Neural crest cell (in vitro differentiated cells): ENCODE measurements around the gene NEK6. TPM values are rescaled to one million over a fixed set of nuclear protein-coding genes. Genes with fewer than 3 reads are reported as not detected.

Source experiments
- DNase-seq: peaks from one replicate; pipeline ENCODE4 v3.0.0; 2021; ENCODE audit warnings: low read depth, mixed read lengths, low spot score
- H3K27ac Mint-ChIP-seq: one replicate; pipeline ENCODE4 v1.8.0; 2021; ENCODE audit warnings: mild to moderate bottlenecking, mixed read lengths; ENCODE audit not compliant: unreplicated experiment
- H3K27me3 Mint-ChIP-seq: 2 replicates; pipeline ENCODE4 v1.8.0; 2021; ENCODE audit warnings: low read depth, mild to moderate bottlenecking, mixed read lengths
- H3K36me3 Mint-ChIP-seq: 2 replicates; pipeline ENCODE4 v1.8.0; 2021; ENCODE audit warnings: low read depth, mild to moderate bottlenecking, mixed read lengths
- H3K4me1 Mint-ChIP-seq: 2 replicates; pipeline ENCODE4 v1.8.0; 2021; ENCODE audit warnings: mixed read lengths
- H3K4me3 Mint-ChIP-seq: one replicate; pipeline ENCODE4 v1.8.0; 2021; ENCODE audit warnings: mild to moderate bottlenecking, mixed read lengths
- H3K9me3 Mint-ChIP-seq: 2 replicates; pipeline ENCODE4 v1.8.0; 2021; ENCODE audit warnings: mixed read lengths
- total RNA-seq: library from RNA; stranded (reverse); gene quantifications from 2 replicates; pipeline ENCODE4 v1.2.1, GENCODE V29; 2021
- TF ChIP-seq, protein P1 (sequence below): fragments of 200-600 bp; sonication (generic); conservative IDR thresholded peaks from 2 replicates; pipeline ENCODE4 v1.5.0; 2021; ENCODE audit warnings: antibody characterized with exemption, mild to moderate bottlenecking

NEK6 gene
- total RNA-seq, 1 donor from 2014 or later, result 31.9 TPM

DNA sequence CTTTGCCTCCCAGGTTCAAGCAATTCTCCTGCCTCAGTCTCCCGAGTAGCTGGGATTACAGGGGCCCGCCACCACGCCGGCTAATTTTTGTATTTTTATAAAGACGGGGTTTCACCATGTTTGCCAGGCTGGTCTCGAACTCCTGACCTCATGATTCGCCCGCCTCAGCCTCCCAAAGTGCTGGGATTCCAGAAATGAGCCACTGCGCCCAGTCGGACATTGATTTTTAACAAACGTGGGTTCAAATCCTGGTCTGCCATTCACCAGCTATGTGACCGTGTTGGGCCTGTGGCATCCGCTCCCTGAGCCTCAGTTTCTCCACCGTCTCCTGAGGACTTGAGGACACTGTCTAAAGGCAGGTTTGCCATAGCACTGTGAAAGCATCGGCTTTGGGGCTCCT lies 41.8 kb upstream of the NEK6 start:
- TF ChIP-seq, protein P1, sequence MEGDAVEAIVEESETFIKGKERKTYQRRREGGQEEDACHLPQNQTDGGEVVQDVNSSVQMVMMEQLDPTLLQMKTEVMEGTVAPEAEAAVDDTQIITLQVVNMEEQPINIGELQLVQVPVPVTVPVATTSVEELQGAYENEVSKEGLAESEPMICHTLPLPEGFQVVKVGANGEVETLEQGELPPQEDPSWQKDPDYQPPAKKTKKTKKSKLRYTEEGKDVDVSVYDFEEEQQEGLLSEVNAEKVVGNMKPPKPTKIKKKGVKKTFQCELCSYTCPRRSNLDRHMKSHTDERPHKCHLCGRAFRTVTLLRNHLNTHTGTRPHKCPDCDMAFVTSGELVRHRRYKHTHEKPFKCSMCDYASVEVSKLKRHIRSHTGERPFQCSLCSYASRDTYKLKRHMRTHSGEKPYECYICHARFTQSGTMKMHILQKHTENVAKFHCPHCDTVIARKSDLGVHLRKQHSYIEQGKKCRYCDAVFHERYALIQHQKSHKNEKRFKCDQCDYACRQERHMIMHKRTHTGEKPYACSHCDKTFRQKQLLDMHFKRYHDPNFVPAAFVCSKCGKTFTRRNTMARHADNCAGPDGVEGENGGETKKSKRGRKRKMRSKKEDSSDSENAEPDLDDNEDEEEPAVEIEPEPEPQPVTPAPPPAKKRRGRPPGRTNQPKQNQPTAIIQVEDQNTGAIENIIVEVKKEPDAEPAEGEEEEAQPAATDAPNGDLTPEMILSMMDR, result no peak
- Mint-ChIP-seq H3K27ac (no peak overlapping the region), H3K4me3 (no peak overlapping the region), H3K27me3 (no peaks in the 10 kb centered on the region), H3K4me1 (peaks cover 13% of the 10 kb centered on the region), H3K36me3 (no peaks in the 10 kb centered on the region), H3K9me3 (no peaks in the 10 kb centered on the region)
- no peak for DNase-seq

DNA sequence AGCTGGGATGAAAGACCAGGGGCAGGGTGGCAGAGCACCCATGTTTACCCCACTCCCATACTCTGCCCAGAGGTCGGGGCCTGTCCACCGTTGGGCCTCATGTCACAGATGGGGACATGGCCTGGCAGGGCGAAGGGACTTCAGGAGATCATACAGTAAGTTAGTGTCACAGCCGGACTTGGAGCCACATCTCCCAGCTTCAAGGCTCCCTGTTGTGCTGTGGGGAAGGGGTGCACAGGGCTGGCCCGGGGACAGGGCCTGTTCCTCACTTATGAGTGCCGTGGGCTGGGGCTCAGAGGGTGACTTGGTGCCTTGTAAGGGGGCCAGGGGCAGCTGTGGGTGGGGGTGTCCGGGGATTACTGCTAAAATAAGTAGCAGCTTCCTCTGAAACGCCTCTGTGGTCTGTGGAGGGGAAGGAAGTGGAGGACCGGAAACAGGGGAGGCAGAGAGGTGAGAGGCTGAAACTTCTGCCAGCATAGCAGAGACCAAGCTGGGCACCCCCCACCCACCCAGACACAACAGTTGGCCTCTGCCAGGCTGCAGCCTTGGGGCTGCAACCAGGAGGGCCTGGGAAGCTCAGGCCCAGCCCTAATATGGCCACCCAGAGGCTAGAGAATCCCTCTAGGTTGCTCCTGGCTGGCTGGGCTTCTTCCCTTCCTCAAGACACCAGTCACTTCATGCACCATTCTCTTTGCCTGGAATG lies 41.1 kb upstream of the NEK6 start:
- TF ChIP-seq, protein P1, result no peak
- Mint-ChIP-seq H3K9me3 (no peaks in the 10 kb centered on the region), H3K36me3 (no peaks in the 10 kb centered on the region), H3K4me1 (peaks cover 13% of the 10 kb centered on the region), H3K27ac (peak overlapping the region; percentile 57), H3K4me3 (no peak overlapping the region), H3K27me3 (no peaks in the 10 kb centered on the region)
- DNase-seq, result no peak

DNA sequence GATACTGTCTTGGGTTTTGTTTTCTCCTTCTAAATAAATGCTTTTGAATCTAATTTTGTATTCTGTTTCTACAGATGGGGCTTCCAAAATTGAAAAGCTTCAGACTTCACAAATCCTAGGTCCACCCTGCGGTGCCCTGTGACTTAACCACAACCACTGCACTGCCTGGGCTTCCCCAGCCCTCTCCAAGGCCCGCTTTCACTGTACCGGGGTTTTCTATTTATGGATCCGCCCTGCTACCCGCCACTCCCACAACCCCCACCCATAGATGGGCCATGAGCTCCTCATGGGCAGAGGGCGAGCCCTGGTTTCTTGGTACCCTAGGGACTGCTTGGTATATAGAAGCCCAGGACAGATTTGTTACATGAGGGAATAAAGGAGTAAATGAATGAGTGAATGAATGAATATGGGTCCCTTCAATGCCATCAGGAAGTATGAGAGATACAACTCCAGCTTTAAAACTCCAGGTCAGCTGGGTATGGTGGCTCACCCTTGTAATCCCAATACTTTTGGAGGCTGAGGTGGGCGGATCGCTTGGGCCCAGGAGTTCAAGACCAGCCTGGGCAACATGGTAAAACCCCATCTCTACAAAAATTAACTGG lies 39.8 kb upstream of the NEK6 start:
- no peak overlapping the region for H3K27ac Mint-ChIP-seq

DNA sequence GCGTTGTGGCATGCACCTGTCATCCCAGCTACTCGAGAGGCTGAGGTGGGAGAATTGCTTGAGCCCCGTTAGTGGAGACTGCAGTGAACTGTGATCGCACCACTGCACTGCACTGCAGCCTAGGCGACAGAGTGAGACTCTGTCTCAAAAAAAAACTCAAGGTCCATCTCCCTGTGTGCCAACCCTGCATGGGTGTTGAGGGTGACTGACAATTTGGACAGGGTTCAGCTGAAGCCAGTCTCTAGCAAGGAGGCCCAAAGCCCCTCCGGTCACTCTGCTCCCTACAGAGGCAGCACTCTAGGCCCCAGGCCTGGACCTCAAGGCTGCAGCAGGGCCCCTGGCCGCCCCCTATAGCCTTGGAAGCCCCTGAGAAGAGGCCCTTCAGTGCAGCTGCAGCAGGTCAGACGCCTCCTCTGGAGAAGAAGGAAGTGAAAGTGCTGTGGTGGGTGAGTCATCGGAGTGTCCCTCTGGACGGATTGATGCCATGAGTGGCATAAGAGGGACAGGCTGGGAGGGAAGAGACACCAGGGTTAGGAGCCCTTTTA lies 39.2 kb upstream of the NEK6 start:
- Mint-ChIP-seq H3K9me3 (no peaks in the 10 kb centered on the region), H3K4me1 (peaks cover 7% of the 10 kb centered on the region), H3K4me3 (no peak overlapping the region), H3K27me3 (no peaks in the 10 kb centered on the region), H3K36me3 (no peaks in the 10 kb centered on the region), H3K27ac (no peak overlapping the region)
- TF ChIP-seq, protein P1, result no peak
- no peak for DNase-seq

More for the DNA sequence above, 39.8 kb upstream of the NEK6 start:
- H3K27me3 Mint-ChIP-seq, result no peaks in the 10 kb centered on the region
- no peaks in the 10 kb centered on the region for H3K9me3 Mint-ChIP-seq
- TF ChIP-seq, protein P1, result no peak
- DNase-seq, result no peak
- no peaks in the 10 kb centered on the region for H3K36me3 Mint-ChIP-seq
- peaks cover 7% of the 10 kb centered on the region for H3K4me1 Mint-ChIP-seq
- H3K4me3 Mint-ChIP-seq, result no peak overlapping the region

DNA sequence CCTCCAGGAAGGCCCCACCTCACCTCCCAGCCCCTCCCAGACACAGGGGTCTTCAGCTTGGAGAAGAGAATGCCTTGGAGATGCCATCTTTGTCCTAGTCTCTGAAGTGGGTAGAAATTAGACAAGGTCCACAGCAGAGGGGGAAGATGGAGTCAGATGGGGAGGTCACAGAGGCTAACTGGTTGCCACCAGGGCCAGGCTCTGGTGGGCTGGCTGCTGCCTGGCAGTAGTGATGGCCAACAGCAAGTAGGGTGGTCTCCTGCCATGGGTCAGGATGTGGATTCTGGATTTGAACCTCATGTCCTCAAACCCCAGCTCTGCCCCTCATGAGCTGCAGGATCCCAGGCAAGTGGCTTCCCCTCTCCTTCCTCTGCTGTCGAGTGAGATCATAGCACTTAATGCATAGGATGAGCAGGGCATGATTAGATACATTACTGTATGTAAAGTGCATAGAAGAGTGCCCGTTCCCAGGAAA lies 38.7 kb upstream of the NEK6 start:
- DNase-seq, result no peak
- no peaks in the 10 kb centered on the region for H3K36me3 Mint-ChIP-seq
- no peaks in the 10 kb centered on the region for H3K27me3 Mint-ChIP-seq
- H3K27ac Mint-ChIP-seq, result no peak overlapping the region
- no peaks in the 10 kb centered on the region for H3K9me3 Mint-ChIP-seq
- TF ChIP-seq, protein P1, result no peak
- H3K4me1 Mint-ChIP-seq, result peaks cover 7% of the 10 kb centered on the region
- H3K4me3 Mint-ChIP-seq, result no peak overlapping the region
